ENCODE data around the gene CDH23. TPM values are rescaled to one million over a fixed set of nuclear protein-coding genes. Genes with fewer than 3 reads are reported as not detected.

CDH23 gene
- polyA plus RNA-seq, 1 donor from 2014 or later, result 6.6 TPM

- no peak for TF ChIP-seq MXI1 (conservative IDR thresholded peaks at IDR 0.05; ENCODE audit: poor library complexity, severe bottlenecking)
- no peak for TF ChIP-seq POLR2AphosphoS5 (IDR thresholded peaks at IDR 0.05)
- TF ChIP-seq, protein P1, sequence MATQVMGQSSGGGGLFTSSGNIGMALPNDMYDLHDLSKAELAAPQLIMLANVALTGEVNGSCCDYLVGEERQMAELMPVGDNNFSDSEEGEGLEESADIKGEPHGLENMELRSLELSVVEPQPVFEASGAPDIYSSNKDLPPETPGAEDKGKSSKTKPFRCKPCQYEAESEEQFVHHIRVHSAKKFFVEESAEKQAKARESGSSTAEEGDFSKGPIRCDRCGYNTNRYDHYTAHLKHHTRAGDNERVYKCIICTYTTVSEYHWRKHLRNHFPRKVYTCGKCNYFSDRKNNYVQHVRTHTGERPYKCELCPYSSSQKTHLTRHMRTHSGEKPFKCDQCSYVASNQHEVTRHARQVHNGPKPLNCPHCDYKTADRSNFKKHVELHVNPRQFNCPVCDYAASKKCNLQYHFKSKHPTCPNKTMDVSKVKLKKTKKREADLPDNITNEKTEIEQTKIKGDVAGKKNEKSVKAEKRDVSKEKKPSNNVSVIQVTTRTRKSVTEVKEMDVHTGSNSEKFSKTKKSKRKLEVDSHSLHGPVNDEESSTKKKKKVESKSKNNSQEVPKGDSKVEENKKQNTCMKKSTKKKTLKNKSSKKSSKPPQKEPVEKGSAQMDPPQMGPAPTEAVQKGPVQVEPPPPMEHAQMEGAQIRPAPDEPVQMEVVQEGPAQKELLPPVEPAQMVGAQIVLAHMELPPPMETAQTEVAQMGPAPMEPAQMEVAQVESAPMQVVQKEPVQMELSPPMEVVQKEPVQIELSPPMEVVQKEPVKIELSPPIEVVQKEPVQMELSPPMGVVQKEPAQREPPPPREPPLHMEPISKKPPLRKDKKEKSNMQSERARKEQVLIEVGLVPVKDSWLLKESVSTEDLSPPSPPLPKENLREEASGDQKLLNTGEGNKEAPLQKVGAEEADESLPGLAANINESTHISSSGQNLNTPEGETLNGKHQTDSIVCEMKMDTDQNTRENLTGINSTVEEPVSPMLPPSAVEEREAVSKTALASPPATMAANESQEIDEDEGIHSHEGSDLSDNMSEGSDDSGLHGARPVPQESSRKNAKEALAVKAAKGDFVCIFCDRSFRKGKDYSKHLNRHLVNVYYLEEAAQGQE (IDR thresholded peaks at IDR 0.05; ENCODE audit: borderline replicate concordance), result no peak
- no peak for TF ChIP-seq SMC3 (conservative IDR thresholded peaks at IDR 0.05; ENCODE audit: poor library complexity)
- TF ChIP-seq CTCF (IDR thresholded peaks at IDR 0.05; ENCODE audit: poor library complexity, severe bottlenecking), result no peak
- TF ChIP-seq TAF1 (IDR thresholded peaks at IDR 0.05; ENCODE audit: low read depth), result no peak
- TF ChIP-seq RAD21 (conservative IDR thresholded peaks at IDR 0.05), result no peak
- TF ChIP-seq EZH2 (IDR thresholded peaks at IDR 0.05; ENCODE audit: borderline replicate concordance, insufficient read depth, low read length, poor library complexity, severe bottlenecking), result no peak
- no peak for TF ChIP-seq EP300 (conservative IDR thresholded peaks at IDR 0.05; ENCODE audit: poor library complexity, severe bottlenecking)
- Histone ChIP-seq H3K4me3 (ENCODE audit: low read length) (no peak overlapping the region), H3K4me2 (ENCODE audit: low read length) (no peak overlapping the region), H3K9me3 (ENCODE audit: low read length) (no peaks in the 10 kb centered on the region), H3K79me2 (replicated peaks; ENCODE audit: insufficient read depth, low read length) (no peaks in the 10 kb centered on the region), H3K9me2 (ENCODE audit: insufficient read depth, low read length) (no peaks in the 10 kb centered on the region), H3K27me3 (ENCODE audit: insufficient read depth, low read depth, low read length) (peaks cover 32% of the 10 kb centered on the region), H2AFZ (ENCODE audit: low read depth, low read length) (no peak overlapping the region), H3K36me3 (ENCODE audit: insufficient read depth, low read length) (no peaks in the 10 kb centered on the region), H4K20me1 (ENCODE audit: insufficient read depth) (no peaks in the 10 kb centered on the region), H3K27ac (ENCODE audit: low read length) (no peak overlapping the region), H3K9ac (ENCODE audit: low read length) (no peak overlapping the region), H3F3A (ENCODE audit: insufficient read depth, low read length, poor library complexity, severe bottlenecking) (no peaks in the 10 kb centered on the region)
These were observed 3.2 kb downstream of the CDH23 start for GRCh38 chr10:71399946-71400345.

GRCh38 chr10:71401056-71401455 is 4.3 kb downstream of the CDH23 start:
- H3F3A ChIP-seq (ENCODE audit: insufficient read depth, low read length, poor library complexity, severe bottlenecking), result no peaks in the 10 kb centered on the region
- no peak overlapping the region for H3K27ac ChIP-seq (ENCODE audit: low read length)
- no peaks in the 10 kb centered on the region for H3K9me3 ChIP-seq (ENCODE audit: low read length)
- H4K20me1 ChIP-seq (ENCODE audit: insufficient read depth), result no peaks in the 10 kb centered on the region
- H3K4me2 ChIP-seq (ENCODE audit: low read length), result no peak overlapping the region
- H3K36me3 ChIP-seq (ENCODE audit: insufficient read depth, low read length), result no peaks in the 10 kb centered on the region
- no peaks in the 10 kb centered on the region for H3K9me2 ChIP-seq (ENCODE audit: insufficient read depth, low read length)
- H3K27me3 ChIP-seq (ENCODE audit: insufficient read depth, low read depth, low read length), result peaks cover 32% of the 10 kb centered on the region
- no peak overlapping the region for H2AFZ ChIP-seq (ENCODE audit: low read depth, low read length)
- no peak overlapping the region for H3K9ac ChIP-seq (ENCODE audit: low read length)
- no peaks in the 10 kb centered on the region for H3K79me2 ChIP-seq (replicated peaks; ENCODE audit: insufficient read depth, low read length)
- TF ChIP-seq, protein P1 (IDR thresholded peaks at IDR 0.05; ENCODE audit: borderline replicate concordance), result no peak
- H3K4me3 ChIP-seq (ENCODE audit: low read length), result no peak overlapping the region

All from neural cell (in vitro differentiated cells).